B cell (primary cell): ENCODE measurements around the gene TSHZ1. TPM values are rescaled to one million over a fixed set of nuclear protein-coding genes. Genes with fewer than 3 reads are reported as not detected.

ENCODE experiments used
- ATAC-seq: fragments of 200-7000 bp; cut with Tn5 transposase; one replicate; pipeline ENCODE4 v1.10.0; 2021; ENCODE audit warnings: low read depth, mild to moderate bottlenecking, moderate number of reproducible peaks, moderate library complexity
- CTCF ChIA-PET: fragments of 350-600 bp; sonication (Branson Sonifier 250); formaldehyde crosslinking; loops from one replicate; lab custom pipeline; 2021; ENCODE audit warnings: antibody characterized with exemption, inconsistent platforms; lab: Charles Lee
- POLR2A ChIA-PET: fragments of 350-600 bp; sonication (Branson Sonifier 250); formaldehyde crosslinking; loops from one replicate; lab custom pipeline; 2021; ENCODE audit warnings: antibody characterized with exemption; lab: Charles Lee
- DNase-seq: peaks from one replicate; pipeline ENCODE4 v3.0.0; 2013
- H2AFZ ChIP-seq: 2 replicates; pipeline ENCODE4 v1.6.1; 2012; ENCODE audit warnings: mild to moderate bottlenecking, low read depth, low read length; ENCODE audit not compliant: insufficient read depth, poor library complexity, severe bottlenecking
- H3K27ac ChIP-seq, 2 donors: 1 replicate in 1 of 2; 2 replicates in 1 of 2; pipeline ENCODE4 v1.5.1; 2012 to 2013; ENCODE audit warnings: low read length in 2 of 2, mild to moderate bottlenecking in 2 of 2, moderate library complexity in 1 of 2
- H3K27me3 ChIP-seq, 4 experiments: fragments of 200-600 bp in 1 of 4; sonication (generic) in 1 of 4; replicated peaks in 1 of 4; 1 replicate in 2 of 4; 2 replicates in 2 of 4; pipeline versions ENCODE4 v1.6.1 to v1.7.0; 2013 to 2016; ENCODE audit warnings: low read length in 3 of 4, mild to moderate bottlenecking in 2 of 4, mixed read lengths in 1 of 4, moderate library complexity in 1 of 4; ENCODE audit not compliant: insufficient read depth in 4 of 4, control insufficient read depth in 3 of 4; ENCODE audit errors: control extremely low read depth in 1 of 4
- H3K36me3 ChIP-seq, 2 experiments: replicated peaks in 1 of 2; 1 replicate in 1 of 2; 2 replicates in 1 of 2; pipeline versions ENCODE4 v1.6.1 to v1.7.1; 2013; ENCODE audit warnings: low read length in 1 of 2; ENCODE audit not compliant: insufficient read depth in 2 of 2, control insufficient read depth in 1 of 2; ENCODE audit errors: control extremely low read depth in 1 of 2, extremely low read depth in 1 of 2
- H3K4me1 ChIP-seq, 2 donors: fragments of 200-600 bp in 1 of 2; sonication (generic) in 1 of 2; 1 replicate in 1 of 2; 2 replicates in 1 of 2; pipeline versions ENCODE4 v1.5.1 to v1.6.1; 2013 to 2017; ENCODE audit warnings: low read length in 2 of 2; ENCODE audit not compliant: control insufficient read depth in 2 of 2, insufficient read depth in 2 of 2
- H3K4me2 ChIP-seq: replicated peaks from 2 replicates; pipeline ENCODE3; 2012; ENCODE audit warnings: mild to moderate bottlenecking, low read depth, low read length; ENCODE audit not compliant: poor library complexity, severe bottlenecking
- H3K4me3 ChIP-seq, 5 experiments: fragments of 200-600 bp in 1 of 5; sonication (generic) in 1 of 5; 1 replicate in 3 of 5; 2 replicates in 2 of 5; pipeline versions ENCODE4 v1.5.1 to v1.7.0; 2011 to 2016; ENCODE audit warnings: low read length in 4 of 5, mild to moderate bottlenecking in 4 of 5, low read depth in 2 of 5, control low read depth in 1 of 5, moderate library complexity in 1 of 5; ENCODE audit not compliant: insufficient read depth in 1 of 5; ENCODE audit errors: control extremely low read depth in 1 of 5, extremely low read depth in 1 of 5
- H3K79me2 ChIP-seq: fragments of 200-600 bp; sonication (generic); one replicate; pipeline ENCODE4 v1.6.0; 2016; ENCODE audit warnings: low read length; ENCODE audit not compliant: control insufficient read depth, insufficient read depth
- H3K9ac ChIP-seq: fragments of 200-600 bp; sonication (generic); 2 replicates; pipeline ENCODE4 v1.6.1; 2017; ENCODE audit warnings: mild to moderate bottlenecking, low read length, moderate library complexity
- H3K9me3 ChIP-seq, 3 donors: one replicate each; pipeline versions ENCODE4 v1.6.1 to v1.7.1; 2013; ENCODE audit warnings: low read length in 2 of 3; ENCODE audit not compliant: control insufficient read depth in 2 of 3, insufficient read depth in 1 of 3; ENCODE audit errors: control extremely low read depth in 1 of 3
- H4K20me1 ChIP-seq: 2 replicates; pipeline ENCODE4 v1.6.0; 2012; ENCODE audit warnings: mild to moderate bottlenecking, low read length; ENCODE audit not compliant: insufficient read depth, control insufficient read depth, poor library complexity, severe bottlenecking
- H3K27ac Mint-ChIP-seq: one replicate; pipeline ENCODE4 v1.8.0; 2021; ENCODE audit warnings: mixed read lengths
- H3K27me3 Mint-ChIP-seq: one replicate; pipeline ENCODE4 v1.8.0; 2021; ENCODE audit warnings: mixed read lengths
- H3K4me1 Mint-ChIP-seq: one replicate; pipeline ENCODE4 v1.8.0; 2021; ENCODE audit warnings: mixed read lengths
- H3K4me3 Mint-ChIP-seq: one replicate; pipeline ENCODE4 v1.8.0; 2021; ENCODE audit warnings: mixed read lengths
- H3K9me3 Mint-ChIP-seq: one replicate; pipeline ENCODE4 v1.8.0; 2022; ENCODE audit warnings: mixed read lengths; ENCODE audit not compliant: insufficient read depth
- CTCF ChIP-seq: fragments of 200-600 bp; IDR thresholded peaks from one replicate; pipeline ENCODE4 v1.8.0; 2022; ENCODE audit warnings: antibody characterized with exemption, mild to moderate bottlenecking
- EZH2 ChIP-seq: IDR thresholded peaks from 2 replicates; pipeline ENCODE4 v1.6.1; 2012; ENCODE audit warnings: borderline replicate concordance, low read depth, mild to moderate bottlenecking, moderate library complexity, low read length; ENCODE audit not compliant: insufficient read depth, poor library complexity, severe bottlenecking
- WGBS: methylation state at CpG from one replicate; pipeline ENCODE4 v1.1.5; 2013; ENCODE audit warnings: missing lambda C conversion rate; ENCODE audit not compliant: insufficient coverage; 5-methylcytosine and 5-hydroxymethylcytosine counted together
- intact Hi-C: fragments of 100-400 bp; cut with micrococcal nuclease; formaldehyde crosslinking; loops from one replicate; pipeline ENCODE4 v1.10.0; 2022
- polyA plus RNA-seq: library from polyadenylated mRNA; depleted of rRNA; stranded (reverse); fragments of >200 nt; gene quantifications from 2 replicates; pipeline ENCODE4 v1.2.3, GENCODE V29; 2012
- total RNA-seq, 2 donors: library from RNA; stranded (reverse); fragments of 120-200 nt in 1 of 2; gene quantifications; 1 replicate in 1 of 2; 2 replicates in 1 of 2; pipeline versions ENCODE4 v1.2.3 to v1.2.4, GENCODE V29; 2013 to 2022

The TSHZ1 gene
- total and polyA plus RNA-seq, 2 donors (not counting 1 experiment from before 2014, with no cell fraction given) = 5.3 to 9.8 TPM

- H3K4me1 Mint-ChIP-seq = peaks cover 8% of the 10 kb centered on the region
- H3K79me2 ChIP-seq = no peaks in the 10 kb centered on the region
- H3K9me3 Mint-ChIP-seq = no peaks in the 10 kb centered on the region
- no peak overlapping the region for H3K27ac ChIP-seq
- WGBS = 87% methylated on average over 9 of the region's 11 CpGs
- H3K36me3 ChIP-seq = no peaks in the 10 kb centered on the region
- no peaks in the 10 kb centered on the region for H3K27me3 ChIP-seq
- TF ChIP-seq CTCF = no peak
- no peak for TF ChIP-seq EZH2
- ChIA-PET POLR2A (no interaction called here), CTCF (no interaction called here)
- DNase-seq (no peak), ATAC-seq (no peak)
- no peak overlapping the region for H3K9ac ChIP-seq
- no peak overlapping the region for H3K27ac Mint-ChIP-seq
- peaks cover 7% of the 10 kb centered on the region for H3K27me3 Mint-ChIP-seq
- no peak overlapping the region for H3K4me2 ChIP-seq
- H3K4me3 ChIP-seq = no peak overlapping the region
- peaks cover 2 to 4% of the 10 kb centered on the region in 2 donors for H3K4me1 ChIP-seq
- no peaks in the 10 kb centered on the region for H4K20me1 ChIP-seq
- H3K4me3 Mint-ChIP-seq = no peak overlapping the region
- H3K9me3 ChIP-seq = no peaks in the 10 kb centered on the region
- H2AFZ ChIP-seq = no peak overlapping the region
- intact Hi-C loops = no loop called here
These were observed 32.2 kb upstream of the TSHZ1 start for GRCh38 chr18:75178376-75178775.

- Mint-ChIP-seq H3K4me3 (no peak overlapping the region), H3K4me1 (no peaks in the 10 kb centered on the region), H3K9me3 (no peaks in the 10 kb centered on the region), H3K27me3 (peaks cover 20% of the 10 kb centered on the region), H3K27ac (no peak overlapping the region)
- H3K9me3 ChIP-seq = peaks cover 0 to 9% (median 0%) of the 10 kb centered on the region in 3 donors
- H3K27me3 ChIP-seq = no peaks in the 10 kb centered on the region
- H3K4me3 ChIP-seq = no peak overlapping the region
- ChIA-PET POLR2A (no interaction called here), CTCF (no interaction called here)
- no peak overlapping the region for H3K27ac ChIP-seq
- H2AFZ ChIP-seq = no peak overlapping the region
- ATAC-seq (no peak), DNase-seq (no peak)
- no peaks in the 10 kb centered on the region for H3K4me1 ChIP-seq
- no peaks in the 10 kb centered on the region for H3K79me2 ChIP-seq
- no peaks in the 10 kb centered on the region for H3K36me3 ChIP-seq
- TF ChIP-seq CTCF (no peak), EZH2 (no peak)
- intact Hi-C loops = no loop called here
- 97% methylated on average over 9 of the region's 13 CpGs for WGBS
- H3K9ac ChIP-seq = no peak overlapping the region
- H3K4me2 ChIP-seq = no peak overlapping the region
- H4K20me1 ChIP-seq = no peaks in the 10 kb centered on the region
These were observed 30.6 kb upstream of the TSHZ1 start for GRCh38 chr18:75179819-75180600.
